ENCODE results near the gene FIZ1.

Gene FIZ1

GRCh38 chr19:55599468-55599841 is at the start of gene FIZ1:
Gene FIZ1, minus strand, starts transcription at chr19:55599517. Its CDS starts 1,652 bp downstream, at chr19:55597865.
- peak; percentile 97 for DNase-seq

- no peak for DNase-seq
Observed at GRCh38 chr19:55648585-55649267, 49.4 kb upstream of the FIZ1 start.

- DNase-seq, result peak; percentile 76
Observed at GRCh38 chr19:55647732-55648584, 48.6 kb upstream of the FIZ1 start, which contains the start of gene CCDC106. Gene CCDC106, plus strand, starts transcription at chr19:55648212. Its CDS starts 835 bp downstream, at chr19:55649047.

- DNase-seq, result no peak
Observed at GRCh38 chr19:55646889-55647731, 47.8 kb upstream of the FIZ1 start.

- no peak for DNase-seq
Observed at GRCh38 chr19:55645512-55645881, 46.2 kb upstream of the FIZ1 start.

GRCh38 chr19:55644842-55645511 is 45.7 kb upstream of the FIZ1 start:
- no peak for DNase-seq

GRCh38 chr19:55644191-55644833 is 45.0 kb upstream of the FIZ1 start:
- DNase-seq, result no peak

- no peak for DNase-seq
Observed at GRCh38 chr19:55643887-55644176, 44.5 kb upstream of the FIZ1 start.

- peak; percentile 83 for DNase-seq
Observed at GRCh38 chr19:55643003-55643886, 43.9 kb upstream of the FIZ1 start, which contains the start of gene ZNF581. Gene ZNF581, plus strand, starts transcription at chr19:55643649. Its CDS starts 923 bp downstream, at chr19:55644572.

GRCh38 chr19:55642153-55643002 is 43.1 kb upstream of the FIZ1 start:
- peak; percentile 50 for DNase-seq

- DNase-seq, result peak; percentile 52
Observed at GRCh38 chr19:55641426-55642152, 42.3 kb upstream of the FIZ1 start.

GRCh38 chr19:55640577-55641425 is 41.5 kb upstream of the FIZ1 start, which contains the start of gene ZNF580:
Gene ZNF580, plus strand, starts transcription at chr19:55641002. Its CDS starts 1,507 bp downstream, at chr19:55642509.
- peak; percentile 67 for DNase-seq

- DNase-seq, result peak; percentile 81
Observed at GRCh38 chr19:55640043-55640576, 40.8 kb upstream of the FIZ1 start.

GRCh38 chr19:55638864-55639359 is 39.6 kb upstream of the FIZ1 start:
- DNase-seq, result peak; percentile 61

GRCh38 chr19:55637534-55637933 is 38.2 kb upstream of the FIZ1 start:
- no peak for DNase-seq

- no peak for DNase-seq
Observed at GRCh38 chr19:55636723-55637122, 37.4 kb upstream of the FIZ1 start.

GRCh38 chr19:55635856-55636440 is 36.6 kb upstream of the FIZ1 start:
- DNase-seq, result no peak

Measured in CD4-positive, alpha-beta T cell treated with Interleukin-17A for 4 hours (primary cell).